ENCODE results near the gene SMC2.

The SMC2 gene

GRCh38 chr9:104104360-104104759 is 10.3 kb downstream of the SMC2 start:
- DNase-seq (ENCODE audit: low read depth): no peak

DNA sequence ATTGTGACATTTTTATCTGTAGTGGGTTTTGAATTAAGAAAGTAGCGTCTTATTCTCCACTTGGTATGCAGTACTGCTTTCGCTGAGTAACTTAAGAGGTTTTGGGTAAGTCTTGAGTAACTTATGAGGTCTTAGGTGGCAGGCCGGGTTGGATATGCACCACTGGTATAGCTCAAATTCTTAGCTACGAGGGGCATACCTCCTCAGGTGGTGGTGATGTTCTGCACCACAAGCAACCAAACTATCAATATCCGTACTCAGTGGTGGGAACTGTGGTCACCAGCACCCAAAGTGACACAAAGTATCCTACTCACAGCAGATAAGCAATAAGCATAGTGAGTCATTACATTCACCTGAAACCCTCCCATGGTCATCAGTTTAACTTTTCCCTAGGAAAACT is 13.7 kb downstream of the SMC2 start:
- DNase-seq (ENCODE audit: low read depth): no peak

DNA sequence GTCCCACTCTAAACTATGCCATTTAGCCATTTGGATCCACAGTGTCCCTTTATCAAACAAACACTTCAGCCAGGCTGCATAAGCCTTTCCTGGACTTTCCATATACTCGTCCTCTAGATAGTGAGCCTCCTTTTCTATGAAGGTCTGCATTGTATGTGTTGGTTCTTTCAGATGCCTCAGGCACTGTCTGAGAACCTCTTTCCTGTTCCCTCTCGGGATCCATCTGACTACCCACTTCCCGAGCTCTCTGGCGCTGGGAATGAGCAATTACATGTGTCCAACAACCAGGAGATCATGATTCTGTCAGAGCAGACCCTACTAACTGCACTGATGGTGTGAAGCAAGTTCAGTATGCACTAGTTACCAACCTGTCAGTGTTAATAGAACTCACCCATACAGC is 14.2 kb downstream of the SMC2 start:
- no peak for DNase-seq (ENCODE audit: low read depth)

DNA sequence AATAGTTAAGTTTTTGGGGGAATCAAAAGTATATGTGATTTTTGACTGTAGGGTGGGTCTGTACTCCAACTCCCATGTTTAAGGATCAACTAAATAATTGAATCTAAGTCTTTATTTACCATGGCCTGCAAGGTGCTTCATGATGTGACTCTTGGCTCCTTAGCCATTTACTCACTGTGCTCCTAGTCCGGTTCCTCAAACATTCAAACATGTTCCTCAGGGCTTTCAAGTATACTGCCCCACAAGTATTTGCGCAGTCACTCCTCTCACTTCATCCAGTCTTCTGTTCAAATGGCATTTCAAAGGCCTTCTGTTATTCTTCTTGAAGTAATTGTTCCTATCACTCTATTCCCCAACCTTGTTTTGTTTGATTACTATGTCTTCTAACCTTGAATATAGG is 16.4 kb downstream of the SMC2 start:
- DNase-seq (ENCODE audit: low read depth): no peak

DNA sequence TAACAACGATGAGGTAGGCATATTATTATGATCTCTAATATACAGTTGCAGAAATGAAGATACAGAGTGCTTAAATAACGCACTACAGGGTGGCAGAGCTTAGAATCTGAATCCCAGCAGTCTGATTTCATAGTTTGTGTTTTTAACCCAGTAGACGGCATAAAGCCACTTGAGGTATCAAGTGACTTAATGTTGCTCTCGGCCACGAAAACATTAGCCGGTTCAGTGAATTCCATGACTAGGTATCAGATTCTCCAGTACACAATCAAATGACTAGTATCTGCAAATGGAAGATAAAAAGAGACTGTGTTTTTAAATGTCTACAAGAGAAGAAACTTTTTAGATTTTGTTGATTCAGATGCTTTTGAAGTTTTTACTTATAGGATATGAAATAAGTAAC is 24.8 kb downstream of the SMC2 start:
- DNase-seq (ENCODE audit: low read depth): no peak

- DNase-seq (ENCODE audit: low read depth): no peak
These were observed 26.9 kb downstream of the SMC2 start for GRCh38 chr9:104121022-104121421.

DNA sequence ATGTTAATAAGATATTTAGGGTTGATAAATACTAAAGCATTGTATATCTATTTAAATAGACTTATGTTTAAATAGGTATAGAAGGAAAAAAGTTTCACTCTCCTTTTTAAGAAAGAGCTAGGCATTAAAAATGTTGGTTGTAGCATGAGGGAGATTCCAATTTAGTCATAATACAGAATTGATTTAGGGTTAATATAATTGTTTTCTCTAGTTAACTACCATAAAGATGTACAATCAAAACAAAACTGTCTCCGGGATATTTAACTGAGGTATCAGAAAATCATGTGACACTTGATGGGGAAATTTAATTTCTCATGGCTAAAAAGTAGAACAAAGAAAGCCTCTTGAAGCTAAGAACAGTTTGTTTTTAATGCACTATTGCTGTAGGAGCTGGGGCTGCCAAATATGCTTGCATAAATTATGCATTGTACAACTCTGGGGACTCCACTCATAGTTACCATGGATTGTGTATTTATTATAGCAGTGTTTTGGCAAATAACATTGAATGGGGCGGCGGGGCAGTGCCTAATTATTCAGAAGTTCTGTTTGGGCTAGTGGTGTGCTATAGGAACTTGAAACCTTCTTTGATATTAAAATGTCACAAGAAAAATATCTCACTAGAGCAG is 44.2 kb downstream of the SMC2 start:
- DNase-seq (ENCODE audit: low read depth): no peak

- no peak for DNase-seq (ENCODE audit: low read depth)
These were observed 48.9 kb downstream of the SMC2 start for GRCh38 chr9:104142799-104143549.

DNA sequence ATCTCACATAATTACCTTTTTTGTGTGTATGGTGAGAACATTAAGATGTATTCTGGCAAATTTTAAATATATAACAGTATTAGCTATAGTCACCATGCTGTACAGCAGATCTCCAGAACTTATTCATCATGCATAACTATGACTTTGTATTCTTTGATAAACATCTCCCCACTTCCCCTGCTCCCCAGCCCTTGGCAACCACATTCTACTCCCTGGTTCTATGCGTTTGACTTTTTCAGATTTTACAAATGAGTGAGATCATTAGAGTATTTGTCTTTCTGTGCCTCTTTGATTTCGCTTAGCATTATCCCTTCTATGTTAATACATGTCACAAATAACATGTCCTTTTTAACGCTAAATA is 49.4 kb downstream of the SMC2 start:
- no peak for DNase-seq (ENCODE audit: low read depth)

- DNase-seq (ENCODE audit: low read depth): no peak
These were observed 50.2 kb downstream of the SMC2 start for GRCh38 chr9:104144336-104144735.

DNA sequence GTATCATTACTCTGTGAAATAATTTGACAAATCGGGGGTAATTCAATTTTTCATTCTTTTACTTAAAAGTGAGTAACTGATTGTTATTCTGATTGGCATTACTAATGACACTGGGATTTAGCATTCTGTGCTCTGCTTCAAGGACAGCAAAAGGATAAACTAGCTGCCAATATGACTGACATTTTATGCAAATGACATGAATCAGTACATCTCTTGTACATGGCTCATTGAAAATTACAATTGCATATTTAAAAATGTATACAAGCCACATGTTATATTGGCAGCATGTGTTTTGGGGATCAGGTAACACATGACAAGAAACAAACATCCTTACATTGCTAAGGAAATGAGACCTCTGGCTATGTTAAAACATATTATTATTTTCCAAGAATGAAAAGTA is 79.0 kb downstream of the SMC2 start:
- DNase-seq (ENCODE audit: low read depth): no peak

DNA sequence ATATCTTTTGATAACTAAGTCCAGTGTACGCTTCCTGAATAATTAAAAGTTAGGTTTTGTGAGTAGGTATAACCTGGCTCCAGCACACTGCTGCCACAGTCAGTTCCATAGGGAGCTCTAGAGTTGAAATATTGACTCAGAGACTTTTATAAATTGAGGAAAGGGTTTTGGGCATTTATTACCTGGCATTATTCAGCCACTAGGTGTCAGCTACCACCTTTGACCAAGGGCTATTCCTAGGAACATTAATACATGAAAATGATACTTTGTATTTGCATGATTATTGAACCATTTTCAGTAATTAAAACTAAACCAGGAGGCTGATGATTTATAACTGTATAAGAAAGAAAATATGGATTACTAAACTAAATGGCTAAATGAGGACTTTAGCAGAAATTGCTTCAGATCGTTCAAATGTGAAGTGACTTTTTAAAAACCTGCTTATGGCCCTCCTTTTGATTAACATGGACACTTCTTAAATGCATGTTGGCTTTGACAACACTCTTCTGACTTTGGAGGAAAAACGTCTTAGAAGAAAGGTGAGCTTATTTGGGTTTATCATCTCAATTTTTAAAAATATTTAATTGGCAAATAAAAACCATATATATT is 83.0 kb downstream of the SMC2 start:
- DNase-seq (ENCODE audit: low read depth): no peak

DNA sequence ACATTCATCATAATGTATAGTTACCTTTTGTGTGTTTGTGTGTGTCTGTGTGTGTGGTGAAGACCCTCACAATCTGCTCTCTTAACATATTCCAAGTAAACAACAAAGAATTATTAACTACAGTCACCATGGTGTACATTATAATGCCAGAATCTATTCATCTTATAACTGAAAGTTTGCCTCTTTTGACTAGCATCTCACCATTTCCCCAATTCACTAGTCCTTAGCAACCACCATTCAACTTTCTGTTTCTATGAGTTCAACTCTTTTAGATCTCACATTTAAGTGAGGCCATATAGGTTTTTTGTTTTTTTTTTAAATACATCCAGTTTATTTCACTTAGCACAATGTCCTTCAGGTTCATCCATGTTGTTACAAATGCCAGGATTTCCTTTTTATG is 83.6 kb downstream of the SMC2 start:
- DNase-seq (ENCODE audit: low read depth): no peak

All from T follicular helper cell (primary cell).